ENCODE results near the gene ACMSD. TPM values are rescaled to one million over a fixed set of nuclear protein-coding genes. Genes with fewer than 3 reads are reported as not detected.

ACMSD gene
- total and polyA plus RNA-seq, 2 donors (not counting 1 experiment from before 2014, with no cell fraction given), result not detected

- H3K27ac ChIP-seq (ENCODE audit: insufficient read depth, low read length), result peak overlapping the region; percentile 100
- no peak for DNase-seq (ENCODE audit: low read depth in 2 of 2)
- no peaks in the 10 kb centered on the region for H3K36me3 ChIP-seq (ENCODE audit: control insufficient read depth, insufficient read depth, low read length)
- peaks cover 37% of the 10 kb centered on the region for H3K79me2 ChIP-seq (ENCODE audit: control insufficient read depth, insufficient read depth, low read length)
- no peak for TF ChIP-seq EZH2 (IDR thresholded peaks at IDR 0.05; ENCODE audit: low read length, missing control alignments)
- TF ChIP-seq CTCF (conservative IDR thresholded peaks at IDR 0.05 in 1 of 2, IDR thresholded peaks at IDR 0.05 in 1 of 2; ENCODE audit: low read depth in 1 of 2, low read length in 2 of 2), result no peak
- peak overlapping the region; percentile 92 for H3K4me2 ChIP-seq (ENCODE audit: extremely low read depth, insufficient read depth, low read length)
- no peaks in the 10 kb centered on the region for H3K27me3 ChIP-seq (ENCODE audit: control insufficient read depth, insufficient read depth, low read length)
- peak overlapping the region; percentile 52 for H3K9ac ChIP-seq (ENCODE audit: insufficient read depth, low read length)
- H3K9me3 ChIP-seq (ENCODE audit: control insufficient read depth, insufficient read depth, low read depth, low read length), result no peaks in the 10 kb centered on the region
- H3K4me1 ChIP-seq (ENCODE audit: control insufficient read depth, extremely low read depth, insufficient read depth, low read length), result peaks cover 4% of the 10 kb centered on the region
- peaks cover 10% of the 10 kb centered on the region for H4K20me1 ChIP-seq (ENCODE audit: control insufficient read depth, extremely low read depth, insufficient read depth, low read length)
- peak overlapping the region; percentile 37 to 99 (median 65) for H3K4me3 ChIP-seq (replicated peaks in 1 of 4; ENCODE audit: control extremely low read depth in 1 of 4, insufficient read depth in 1 of 4, low read depth in 3 of 4, low read length in 4 of 4)
- peak overlapping the region; percentile 15 for H2AFZ ChIP-seq (ENCODE audit: low read length)
Observed at GRCh38 chr2:134917360-134917865, 79.0 kb downstream of the ACMSD start.

- Histone ChIP-seq H4K20me1 (ENCODE audit: control insufficient read depth, extremely low read depth, insufficient read depth, low read length) (peaks cover 10% of the 10 kb centered on the region), H3K27ac (ENCODE audit: insufficient read depth, low read length) (peak overlapping the region; percentile 100), H3K9me3 (ENCODE audit: control insufficient read depth, insufficient read depth, low read depth, low read length) (no peaks in the 10 kb centered on the region), H3K4me2 (ENCODE audit: extremely low read depth, insufficient read depth, low read length) (peak overlapping the region; percentile 92), H2AFZ (ENCODE audit: low read length) (peak overlapping the region; percentile 15), H3K4me3 (replicated peaks in 1 of 4; ENCODE audit: control extremely low read depth in 1 of 4, insufficient read depth in 1 of 4, low read depth in 3 of 4, low read length in 4 of 4) (peak overlapping the region; percentile 37 to 99 (median 65)), H3K27me3 (ENCODE audit: control insufficient read depth, insufficient read depth, low read length) (no peaks in the 10 kb centered on the region), H3K79me2 (ENCODE audit: control insufficient read depth, insufficient read depth, low read length) (peaks cover 42% of the 10 kb centered on the region), H3K9ac (ENCODE audit: insufficient read depth, low read length) (peak overlapping the region; percentile 57), H3K36me3 (ENCODE audit: control insufficient read depth, insufficient read depth, low read length) (no peaks in the 10 kb centered on the region), H3K4me1 (ENCODE audit: control insufficient read depth, extremely low read depth, insufficient read depth, low read length) (peaks cover 4% of the 10 kb centered on the region)
- no peak for DNase-seq (ENCODE audit: low read depth in 2 of 2)
- TF ChIP-seq CTCF (conservative IDR thresholded peaks at IDR 0.05 in 1 of 2, IDR thresholded peaks at IDR 0.05 in 1 of 2; ENCODE audit: low read depth in 1 of 2, low read length in 2 of 2) (peak; percentile 33 to 35), EZH2 (IDR thresholded peaks at IDR 0.05; ENCODE audit: low read length, missing control alignments) (no peak)
Observed at GRCh38 chr2:134917888-134918525, 79.6 kb downstream of the ACMSD start.

GRCh38 chr2:134918526-134919340 is 80.3 kb downstream of the ACMSD start, which contains the start of gene CCNT2:
Gene CCNT2 (plus strand): TSS chr2:134918822. CDS start chr2:134918855, 33 bp downstream.
- H3K4me3 ChIP-seq (replicated peaks in 1 of 4; ENCODE audit: control extremely low read depth in 1 of 4, insufficient read depth in 1 of 4, low read depth in 3 of 4, low read length in 4 of 4), result peak within 1 kb of the TSS; percentile 98 to 100 (median 99)
- no peaks in the 10 kb centered on the region for H3K9me3 ChIP-seq (ENCODE audit: control insufficient read depth, insufficient read depth, low read depth, low read length)
- H3K4me2 ChIP-seq (ENCODE audit: extremely low read depth, insufficient read depth, low read length), result peak within 1 kb of the TSS; percentile 95
- peaks cover 10% of the 10 kb centered on the region for H4K20me1 ChIP-seq (ENCODE audit: control insufficient read depth, extremely low read depth, insufficient read depth, low read length)
- TF ChIP-seq EZH2 (IDR thresholded peaks at IDR 0.05; ENCODE audit: low read length, missing control alignments), result no peak
- no peak for TF ChIP-seq CTCF (conservative IDR thresholded peaks at IDR 0.05 in 1 of 2, IDR thresholded peaks at IDR 0.05 in 1 of 2; ENCODE audit: low read depth in 1 of 2, low read length in 2 of 2)
- H3K9ac ChIP-seq (ENCODE audit: insufficient read depth, low read length), result peak within 1 kb of the TSS; percentile 100
- H3K4me1 ChIP-seq (ENCODE audit: control insufficient read depth, extremely low read depth, insufficient read depth, low read length), result peaks cover 4% of the 10 kb centered on the region
- no peaks in the 10 kb centered on the region for H3K36me3 ChIP-seq (ENCODE audit: control insufficient read depth, insufficient read depth, low read length)
- H3K27ac ChIP-seq (ENCODE audit: insufficient read depth, low read length), result peak within 1 kb of the TSS; percentile 100
- H2AFZ ChIP-seq (ENCODE audit: low read length), result peak within 1 kb of the TSS; percentile 93
- DNase-seq (ENCODE audit: low read depth in 2 of 2), result peak; percentile 98 to 99
- H3K79me2 ChIP-seq (ENCODE audit: control insufficient read depth, insufficient read depth, low read length), result peaks cover 48% of the 10 kb centered on the region
- no peaks in the 10 kb centered on the region for H3K27me3 ChIP-seq (ENCODE audit: control insufficient read depth, insufficient read depth, low read length)

Measured in fibroblast of lung (primary cell).